HL-60 (cell line): ENCODE data around the gene SLC43A1.
A peak's percentile ranks its signal among the peaks of the same experiment; 100 is the strongest.

ENCODE experiments used
- DNase-seq, 2 experiments: peaks; one replicate each; pipeline ENCODE4 v3.0.0-alpha.2; 2010 to 2020; ENCODE audit warnings: low read depth in 1 of 2, low spot score in 1 of 2
- H3K27ac ChIP-seq: fragments of 250-450 bp; sonication (Bioruptor Pico); replicated peaks from 2 replicates; pipeline ENCODE4 v1.5.1; 2020; ENCODE audit warnings: mild to moderate bottlenecking, moderate library complexity
- H3K27me3 ChIP-seq: fragments of 250-450 bp; sonication (Bioruptor Pico); 2 replicates; pipeline ENCODE4 v1.5.1; 2021; ENCODE audit warnings: mild to moderate bottlenecking, moderate library complexity; ENCODE audit not compliant: insufficient read depth, poor library complexity, severe bottlenecking
- H3K4me3 ChIP-seq: replicated peaks from 2 replicates; pipeline ENCODE4 v1.5.1; 2011; ENCODE audit warnings: mild to moderate bottlenecking, control low read depth, low read length; ENCODE audit not compliant: insufficient read depth
- GABPA ChIP-seq: IDR thresholded peaks from 2 replicates; pipeline ENCODE4 v1.6.1; 2012; ENCODE audit warnings: low read depth
- POLR2AphosphoS5 ChIP-seq: IDR thresholded peaks from 2 replicates; pipeline ENCODE4 v1.6.1; 2012; ENCODE audit warnings: low read depth
- SPI1 ChIP-seq: IDR thresholded peaks from 2 replicates; pipeline ENCODE4 v1.6.1; 2012; ENCODE audit warnings: low read depth, mild to moderate bottlenecking, borderline replicate concordance
- TF ChIP-seq, protein P1 (sequence below): IDR thresholded peaks from one replicate; pipeline ENCODE4 v1.5.1; 2011; ENCODE audit warnings: low read length, control low read depth, inconsistent platforms; ENCODE audit not compliant: insufficient read depth
- TF ChIP-seq, protein P2 (sequence below): IDR thresholded peaks from 2 replicates; pipeline ENCODE4 v1.6.1; 2012; ENCODE audit warnings: low read depth; ENCODE audit not compliant: insufficient replicate concordance

Gene SLC43A1

DNA sequence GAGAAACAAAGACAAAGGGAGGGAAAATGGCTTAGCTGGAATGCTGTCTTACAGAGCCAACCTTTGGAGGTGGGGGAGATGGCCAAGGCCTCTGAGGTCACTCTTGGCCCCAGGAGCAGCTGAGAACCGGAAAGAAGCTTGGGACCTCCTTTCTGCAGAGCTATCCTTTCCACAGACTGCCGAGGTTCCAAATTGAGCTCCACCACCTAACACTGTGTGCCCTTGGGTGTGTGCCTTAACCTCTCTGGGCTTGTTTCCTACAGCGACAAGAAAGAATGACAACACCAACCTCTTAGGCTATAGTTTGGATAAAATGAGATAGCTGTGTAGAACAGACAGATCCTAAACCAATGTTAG is 32.0 kb downstream of the SLC43A1 start:
- Histone ChIP-seq H3K27me3 (no peaks in the 10 kb centered on the region), H3K4me3 (no peak overlapping the region), H3K27ac (peak overlapping the region; percentile 86)
- no peak for DNase-seq
- TF ChIP-seq POLR2AphosphoS5, result no peak
- TF ChIP-seq GABPA, result no peak
- TF ChIP-seq, protein P1, sequence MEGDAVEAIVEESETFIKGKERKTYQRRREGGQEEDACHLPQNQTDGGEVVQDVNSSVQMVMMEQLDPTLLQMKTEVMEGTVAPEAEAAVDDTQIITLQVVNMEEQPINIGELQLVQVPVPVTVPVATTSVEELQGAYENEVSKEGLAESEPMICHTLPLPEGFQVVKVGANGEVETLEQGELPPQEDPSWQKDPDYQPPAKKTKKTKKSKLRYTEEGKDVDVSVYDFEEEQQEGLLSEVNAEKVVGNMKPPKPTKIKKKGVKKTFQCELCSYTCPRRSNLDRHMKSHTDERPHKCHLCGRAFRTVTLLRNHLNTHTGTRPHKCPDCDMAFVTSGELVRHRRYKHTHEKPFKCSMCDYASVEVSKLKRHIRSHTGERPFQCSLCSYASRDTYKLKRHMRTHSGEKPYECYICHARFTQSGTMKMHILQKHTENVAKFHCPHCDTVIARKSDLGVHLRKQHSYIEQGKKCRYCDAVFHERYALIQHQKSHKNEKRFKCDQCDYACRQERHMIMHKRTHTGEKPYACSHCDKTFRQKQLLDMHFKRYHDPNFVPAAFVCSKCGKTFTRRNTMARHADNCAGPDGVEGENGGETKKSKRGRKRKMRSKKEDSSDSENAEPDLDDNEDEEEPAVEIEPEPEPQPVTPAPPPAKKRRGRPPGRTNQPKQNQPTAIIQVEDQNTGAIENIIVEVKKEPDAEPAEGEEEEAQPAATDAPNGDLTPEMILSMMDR, result no peak
- TF ChIP-seq SPI1, result no peak
- TF ChIP-seq, protein P2, sequence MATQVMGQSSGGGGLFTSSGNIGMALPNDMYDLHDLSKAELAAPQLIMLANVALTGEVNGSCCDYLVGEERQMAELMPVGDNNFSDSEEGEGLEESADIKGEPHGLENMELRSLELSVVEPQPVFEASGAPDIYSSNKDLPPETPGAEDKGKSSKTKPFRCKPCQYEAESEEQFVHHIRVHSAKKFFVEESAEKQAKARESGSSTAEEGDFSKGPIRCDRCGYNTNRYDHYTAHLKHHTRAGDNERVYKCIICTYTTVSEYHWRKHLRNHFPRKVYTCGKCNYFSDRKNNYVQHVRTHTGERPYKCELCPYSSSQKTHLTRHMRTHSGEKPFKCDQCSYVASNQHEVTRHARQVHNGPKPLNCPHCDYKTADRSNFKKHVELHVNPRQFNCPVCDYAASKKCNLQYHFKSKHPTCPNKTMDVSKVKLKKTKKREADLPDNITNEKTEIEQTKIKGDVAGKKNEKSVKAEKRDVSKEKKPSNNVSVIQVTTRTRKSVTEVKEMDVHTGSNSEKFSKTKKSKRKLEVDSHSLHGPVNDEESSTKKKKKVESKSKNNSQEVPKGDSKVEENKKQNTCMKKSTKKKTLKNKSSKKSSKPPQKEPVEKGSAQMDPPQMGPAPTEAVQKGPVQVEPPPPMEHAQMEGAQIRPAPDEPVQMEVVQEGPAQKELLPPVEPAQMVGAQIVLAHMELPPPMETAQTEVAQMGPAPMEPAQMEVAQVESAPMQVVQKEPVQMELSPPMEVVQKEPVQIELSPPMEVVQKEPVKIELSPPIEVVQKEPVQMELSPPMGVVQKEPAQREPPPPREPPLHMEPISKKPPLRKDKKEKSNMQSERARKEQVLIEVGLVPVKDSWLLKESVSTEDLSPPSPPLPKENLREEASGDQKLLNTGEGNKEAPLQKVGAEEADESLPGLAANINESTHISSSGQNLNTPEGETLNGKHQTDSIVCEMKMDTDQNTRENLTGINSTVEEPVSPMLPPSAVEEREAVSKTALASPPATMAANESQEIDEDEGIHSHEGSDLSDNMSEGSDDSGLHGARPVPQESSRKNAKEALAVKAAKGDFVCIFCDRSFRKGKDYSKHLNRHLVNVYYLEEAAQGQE, result no peak

DNA sequence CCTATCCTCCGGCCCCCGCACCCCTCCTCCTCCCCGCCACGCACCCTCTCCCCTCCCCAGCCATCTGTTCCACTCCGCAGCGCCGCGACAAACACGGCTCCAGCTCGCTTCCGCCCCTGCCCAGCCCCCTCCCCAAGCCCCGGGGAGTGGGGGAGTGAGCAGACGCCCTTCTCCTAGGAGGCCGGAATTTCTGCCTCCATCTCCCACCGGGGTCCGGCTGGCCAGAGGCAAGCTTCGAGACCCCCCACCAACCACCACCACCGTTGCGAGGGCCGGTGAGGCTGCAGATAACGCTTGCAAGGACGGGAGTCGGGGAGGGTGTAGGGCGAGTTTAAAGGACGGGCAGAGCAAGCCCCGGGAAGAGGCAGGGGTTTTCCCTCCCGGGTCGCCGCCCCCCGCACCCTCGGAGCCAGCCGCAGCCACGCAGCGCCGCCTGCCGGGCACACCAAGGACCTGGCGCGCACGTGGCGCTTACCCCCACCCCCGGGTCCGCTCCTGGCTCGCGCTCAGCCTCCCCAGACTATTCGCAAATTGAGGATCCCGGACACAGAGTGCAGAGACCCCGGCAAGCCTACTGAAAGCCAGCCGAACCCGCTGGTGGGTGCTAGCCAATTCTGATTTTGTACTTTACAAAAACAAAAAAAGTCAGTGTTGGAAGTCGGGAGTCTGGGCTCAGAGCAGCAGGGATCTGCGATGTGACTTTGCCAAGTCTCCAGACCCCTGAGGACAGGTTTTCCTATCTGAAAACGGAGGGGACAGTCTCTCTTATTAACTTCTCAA is 32.5 kb downstream of the SLC43A1 start:
- DNase-seq, result peak in 1 of 2 experiments; percentile 54
- Histone ChIP-seq H3K27me3 (no peaks in the 10 kb centered on the region), H3K4me3 (no peak overlapping the region), H3K27ac (peak overlapping the region; percentile 86)
- TF ChIP-seq POLR2AphosphoS5 (no peak), GABPA (no peak), SPI1 (no peak)
- TF ChIP-seq, protein P2, result no peak
- TF ChIP-seq, protein P1, result no peak

DNA sequence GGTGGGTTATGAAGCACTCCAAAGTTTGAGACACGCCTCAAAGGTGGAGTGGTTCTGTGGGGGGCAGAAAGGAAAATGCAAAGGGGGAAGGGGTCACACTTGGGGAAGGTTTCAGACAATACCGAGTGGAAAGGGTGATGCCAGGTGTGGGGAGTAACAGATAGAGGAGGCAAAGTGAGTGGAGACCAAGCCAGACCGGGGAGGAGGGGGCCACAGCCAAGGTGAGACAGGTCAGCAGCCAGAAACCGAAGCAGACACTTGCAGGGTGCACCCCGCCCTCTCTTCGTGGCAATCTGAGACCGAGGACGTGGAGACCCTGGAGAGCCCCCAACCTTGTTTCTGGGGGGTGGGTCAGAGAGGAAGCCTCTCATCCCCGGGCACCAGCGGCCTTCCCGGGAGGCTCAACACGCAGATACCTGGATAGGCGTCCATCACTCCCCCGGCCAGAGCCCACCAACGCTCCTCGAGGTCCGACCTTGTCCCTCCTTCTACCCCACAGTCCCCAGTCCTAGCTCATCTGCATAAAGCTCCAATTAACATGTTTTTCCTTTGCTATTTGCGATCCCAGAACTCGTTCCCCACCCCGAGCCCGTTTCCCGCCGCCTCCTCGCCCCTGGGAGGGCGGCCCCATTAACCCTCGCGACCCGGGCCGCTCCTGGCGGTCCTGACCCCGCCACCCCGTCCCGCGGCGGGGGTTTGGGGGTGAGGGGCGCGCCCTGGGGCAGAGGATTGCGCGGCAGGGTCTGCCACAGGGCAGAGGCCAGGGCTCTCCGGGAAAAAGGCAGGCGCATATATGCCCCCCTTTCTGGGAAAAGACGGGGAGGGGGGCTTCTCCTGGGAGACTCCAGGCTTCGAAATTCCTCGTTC is 33.4 kb downstream of the SLC43A1 start:
- no peak for DNase-seq
- Histone ChIP-seq H3K27ac (no peak overlapping the region), H3K4me3 (no peak overlapping the region), H3K27me3 (no peaks in the 10 kb centered on the region)
- no peak for TF ChIP-seq GABPA
- TF ChIP-seq, protein P1, result no peak
- no peak for TF ChIP-seq SPI1
- TF ChIP-seq, protein P2, result no peak
- no peak for TF ChIP-seq POLR2AphosphoS5
